Middle frontal gyrus (tissue), 1 donor: ENCODE data around the gene CDKN2C.

ENCODE experiments used
- DNase-seq: peaks from one replicate; pipeline ENCODE4 v3.0.0-alpha.2; 2015; ENCODE audit warnings: low spot score; ENCODE audit errors: extremely low spot score

CDKN2C gene

DNA sequence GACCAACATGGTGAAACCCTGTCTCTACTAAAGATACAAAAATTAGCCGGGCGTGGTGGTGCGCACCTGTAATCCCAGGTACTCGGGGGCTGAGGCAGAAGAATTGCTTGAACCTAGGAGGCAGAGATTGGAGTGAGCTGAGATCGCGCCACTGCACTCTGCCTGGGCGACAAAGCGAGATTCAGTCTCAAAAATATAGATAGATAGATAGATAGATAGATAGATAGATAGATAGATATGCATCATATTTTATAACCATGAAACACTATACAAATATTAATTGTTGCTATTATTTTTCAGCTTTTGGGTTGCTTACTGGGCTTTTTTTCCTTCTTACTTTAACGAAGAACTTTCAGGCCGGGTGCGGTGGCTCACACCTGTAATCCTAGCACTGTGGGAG, 5.2 kb upstream of the CDKN2C start:
- DNase-seq, result no peak

DNA sequence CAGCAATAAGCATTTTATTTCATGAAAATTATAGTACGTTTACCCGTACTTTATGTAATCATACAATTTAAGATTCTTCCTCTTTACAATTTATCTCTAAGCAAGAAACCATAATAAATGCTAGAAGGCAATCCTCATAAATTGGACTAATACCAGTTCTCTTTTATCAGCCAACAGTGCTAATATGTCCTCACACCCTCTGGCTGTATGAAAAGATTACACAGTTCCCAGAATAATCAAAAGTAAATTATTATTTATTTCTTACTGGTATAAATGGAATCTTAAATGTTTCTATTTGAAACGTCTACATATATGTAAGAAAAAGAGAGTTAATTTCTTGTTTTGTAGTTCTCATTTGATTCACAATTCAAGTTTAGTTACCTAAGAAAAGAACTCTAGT, 3.1 kb upstream of the CDKN2C start:
- no peak for DNase-seq

DNA sequence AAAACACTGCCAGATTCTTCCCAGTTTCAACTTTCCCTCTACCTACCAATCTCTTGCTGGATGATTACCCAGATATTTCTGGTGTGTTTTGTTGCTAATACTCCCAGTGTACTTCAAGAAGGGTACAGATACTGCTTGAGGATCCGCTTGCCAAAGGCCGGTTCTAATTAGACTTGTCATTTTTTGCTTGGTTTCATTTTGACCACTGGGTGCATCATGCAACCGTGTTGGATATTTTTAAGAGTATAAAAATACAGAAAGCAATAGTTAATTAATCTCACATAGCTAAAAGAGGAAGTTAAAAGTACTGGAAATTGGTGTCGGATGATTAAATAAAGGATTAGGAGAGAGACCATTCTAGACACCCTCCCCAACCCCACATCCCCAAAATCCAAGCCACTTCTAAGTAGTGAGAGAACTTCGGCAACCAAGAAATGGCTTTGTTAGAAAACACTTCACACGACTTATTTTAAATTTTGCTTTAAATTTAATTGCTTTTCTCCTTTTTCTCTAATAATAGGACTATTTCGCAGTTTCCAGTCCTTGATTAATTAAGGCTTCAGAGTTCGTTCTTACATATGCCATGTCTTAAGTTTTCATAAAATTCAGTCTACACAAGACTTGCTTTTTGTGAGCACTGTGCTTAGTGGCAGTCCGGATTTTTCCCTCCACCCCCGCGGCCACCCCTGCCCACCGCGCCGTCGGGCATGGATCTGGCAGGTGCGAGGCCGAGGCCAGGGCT, 2.5 kb upstream of the CDKN2C start:
- DNase-seq, result no peak

DNA sequence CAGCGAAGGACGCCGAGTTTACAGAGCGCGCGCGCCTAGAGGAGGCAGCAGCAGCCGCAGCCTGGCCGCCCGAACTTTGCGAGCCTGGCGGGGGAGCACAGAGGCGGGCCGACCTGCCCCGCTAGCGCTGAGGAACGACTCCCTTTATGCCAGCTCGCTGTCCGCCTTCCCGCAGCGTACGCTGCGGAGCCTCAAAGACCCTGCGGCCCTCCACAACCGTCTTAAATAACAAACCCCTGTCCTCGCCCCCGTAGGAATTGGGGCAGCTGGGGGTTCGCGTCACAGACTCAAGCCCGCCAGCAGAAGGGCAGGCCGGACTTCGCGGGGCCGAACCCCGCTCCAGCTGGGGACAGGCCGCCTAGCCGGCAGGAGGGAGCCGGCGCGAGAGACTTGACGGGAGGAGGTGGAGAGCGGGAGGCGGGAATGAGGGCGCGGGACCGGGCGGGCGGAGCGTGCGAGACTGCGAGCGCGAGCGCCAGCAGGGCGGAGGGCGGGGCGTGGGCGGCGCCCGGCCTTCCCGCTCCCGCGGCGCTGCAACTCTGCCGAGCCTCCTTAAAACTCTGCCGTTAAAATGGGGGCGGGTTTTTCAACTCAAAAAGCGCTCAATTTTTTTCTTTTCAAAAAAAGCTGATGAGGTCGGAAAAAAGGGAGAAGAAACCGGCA, 1.8 kb upstream of the CDKN2C start:
- DNase-seq, result peak; percentile 83

DNA sequence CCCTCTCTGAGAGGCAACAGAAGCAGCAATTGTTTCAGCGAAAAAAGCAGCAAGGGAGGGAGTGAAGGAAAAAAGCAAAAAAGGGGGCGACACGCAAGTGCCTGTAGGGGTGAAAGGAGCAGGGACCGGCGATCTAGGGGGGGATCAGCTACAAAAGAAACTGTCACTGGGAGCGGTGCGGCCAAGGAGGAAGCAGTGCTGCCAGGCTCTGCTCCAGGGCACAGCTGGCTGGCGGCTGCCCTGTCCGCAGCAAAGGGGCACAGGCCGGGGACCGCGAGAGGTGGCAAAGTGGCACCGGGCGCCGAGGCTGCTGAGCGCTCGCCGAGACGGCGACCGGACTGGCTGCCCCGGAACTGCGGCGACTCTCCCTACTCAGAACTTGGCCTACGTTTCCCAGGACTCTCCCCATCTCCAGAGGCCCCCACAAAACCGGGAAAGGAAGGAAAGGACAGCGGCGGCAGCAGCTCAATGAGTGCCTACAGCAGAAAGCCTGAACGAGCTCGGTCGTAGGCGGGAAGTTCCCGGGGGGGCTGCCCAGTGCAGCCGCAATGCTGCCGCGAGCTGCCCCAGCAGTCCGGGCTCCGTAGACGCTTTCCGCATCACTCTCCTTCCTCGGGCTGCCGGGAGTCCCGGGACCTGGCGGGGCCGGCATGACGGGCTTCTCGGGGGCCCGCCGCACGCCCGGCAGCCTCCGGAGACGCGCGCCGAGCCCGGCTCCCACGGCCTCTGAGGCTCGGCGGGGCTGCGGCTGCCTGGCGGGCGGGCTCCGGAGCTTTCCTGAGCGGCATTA, 1.0 kb upstream of the CDKN2C start:
- DNase-seq, result no peak

DNA sequence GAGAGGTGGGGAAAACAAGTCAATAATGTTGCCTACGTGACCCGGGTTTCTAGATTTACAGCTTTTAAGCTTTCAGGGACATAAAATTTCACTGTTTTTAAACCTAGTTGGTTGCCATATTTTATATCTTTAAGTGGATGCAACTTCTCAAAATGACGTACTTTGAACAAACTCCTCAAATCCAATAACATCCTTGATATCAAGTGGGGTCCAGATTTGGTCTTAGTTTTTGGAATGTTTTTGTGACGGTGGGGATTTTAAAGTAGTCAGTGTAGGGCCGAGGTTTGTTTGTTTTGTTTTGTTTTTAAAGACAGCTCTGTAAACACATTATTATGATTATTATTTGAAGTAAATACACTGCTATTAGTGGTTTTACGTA, 453 bp downstream of the CDKN2C start:
- DNase-seq, result no peak

DNA sequence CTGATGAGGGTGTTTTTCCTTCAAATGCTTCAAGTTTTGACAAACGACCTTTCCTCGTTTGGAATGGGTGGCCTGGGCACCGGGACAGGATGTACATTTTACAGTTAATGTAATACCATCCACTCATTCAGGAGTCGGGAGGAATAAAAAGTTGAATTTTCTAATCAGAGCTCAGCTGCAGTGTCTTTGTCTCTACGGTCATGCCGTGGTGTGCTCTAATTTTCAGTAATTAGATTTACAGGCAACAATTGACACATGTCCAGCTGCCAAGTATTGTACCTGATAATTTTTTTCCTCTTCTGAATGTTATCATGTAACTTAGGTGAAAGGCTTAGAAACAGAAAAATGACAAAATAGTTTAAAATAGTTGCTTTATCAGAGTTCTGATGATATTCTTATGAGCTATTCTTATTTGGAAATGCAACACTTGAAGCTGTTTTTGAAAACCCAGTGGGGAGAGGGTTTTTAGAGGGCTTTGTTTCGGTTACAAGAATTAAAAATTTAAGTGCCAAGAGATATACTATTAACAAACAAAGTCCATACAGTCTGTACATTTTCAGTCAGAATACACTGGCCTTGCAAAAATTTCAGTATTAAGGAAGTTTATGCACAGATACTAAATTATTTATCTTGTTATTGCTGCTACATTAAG, 1.0 kb downstream of the CDKN2C start:
- DNase-seq, result no peak

DNA sequence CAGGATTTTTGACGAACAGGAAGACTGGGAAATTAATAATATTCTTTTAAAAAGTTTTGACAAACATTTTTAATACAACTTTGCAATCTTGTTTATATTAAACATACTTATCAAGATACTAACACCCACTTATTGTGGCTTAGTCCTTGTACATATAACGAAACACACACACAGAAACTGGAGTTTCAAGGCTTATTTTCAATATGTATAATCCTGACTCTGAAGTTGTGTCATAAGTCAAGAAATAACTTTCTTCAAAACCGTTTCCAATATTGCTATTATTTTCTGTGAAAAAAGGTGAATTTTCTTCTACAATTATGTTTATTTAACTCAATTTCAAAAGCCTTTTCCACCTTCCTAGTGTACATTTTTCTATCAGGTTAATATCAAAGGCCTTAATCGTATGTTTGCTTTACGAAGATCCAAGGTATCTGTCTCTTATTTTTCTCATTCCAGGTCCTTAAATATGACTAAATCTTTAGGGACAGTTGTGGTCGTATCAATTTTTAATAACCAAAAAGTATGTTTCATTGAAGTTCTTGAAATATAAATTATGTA, 1.8 kb downstream of the CDKN2C start:
- no peak for DNase-seq

DNA sequence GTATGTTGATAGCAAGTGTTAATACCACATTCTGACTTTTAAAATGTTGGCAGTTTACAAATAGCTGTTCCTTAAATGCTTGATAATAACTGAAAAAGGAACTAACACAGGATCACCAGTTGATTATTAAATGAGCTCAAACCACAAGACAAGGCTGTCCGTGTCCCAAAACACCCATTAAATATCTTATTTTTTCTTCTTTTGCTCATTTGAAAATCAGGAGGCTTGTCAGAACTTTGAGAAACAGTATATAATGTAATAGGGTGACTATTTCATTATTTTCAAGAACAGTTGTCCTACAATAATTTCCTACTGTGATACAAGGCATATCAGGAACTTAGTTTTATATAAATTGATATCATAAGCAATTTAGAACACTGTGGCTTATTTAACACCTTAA, 2.7 kb downstream of the CDKN2C start:
- no peak for DNase-seq

DNA sequence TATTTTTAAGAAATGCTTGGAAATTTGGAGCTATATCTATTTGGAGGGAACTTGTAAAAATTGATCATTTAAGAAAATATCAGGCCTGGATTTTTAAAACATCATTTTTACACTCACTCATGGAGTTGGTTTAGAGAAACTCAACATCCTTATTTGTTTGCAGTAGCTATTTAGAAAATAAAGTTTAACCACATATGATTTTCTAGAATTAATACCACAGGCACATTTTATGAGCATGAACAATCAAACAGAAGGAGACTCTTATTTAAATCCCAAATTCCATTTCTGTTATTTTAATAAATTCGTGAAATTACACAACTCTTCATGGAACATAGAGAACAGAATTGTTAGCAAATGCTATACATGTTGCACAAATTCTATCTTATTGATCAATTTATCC, 3.2 kb downstream of the CDKN2C start:
- no peak for DNase-seq

DNA sequence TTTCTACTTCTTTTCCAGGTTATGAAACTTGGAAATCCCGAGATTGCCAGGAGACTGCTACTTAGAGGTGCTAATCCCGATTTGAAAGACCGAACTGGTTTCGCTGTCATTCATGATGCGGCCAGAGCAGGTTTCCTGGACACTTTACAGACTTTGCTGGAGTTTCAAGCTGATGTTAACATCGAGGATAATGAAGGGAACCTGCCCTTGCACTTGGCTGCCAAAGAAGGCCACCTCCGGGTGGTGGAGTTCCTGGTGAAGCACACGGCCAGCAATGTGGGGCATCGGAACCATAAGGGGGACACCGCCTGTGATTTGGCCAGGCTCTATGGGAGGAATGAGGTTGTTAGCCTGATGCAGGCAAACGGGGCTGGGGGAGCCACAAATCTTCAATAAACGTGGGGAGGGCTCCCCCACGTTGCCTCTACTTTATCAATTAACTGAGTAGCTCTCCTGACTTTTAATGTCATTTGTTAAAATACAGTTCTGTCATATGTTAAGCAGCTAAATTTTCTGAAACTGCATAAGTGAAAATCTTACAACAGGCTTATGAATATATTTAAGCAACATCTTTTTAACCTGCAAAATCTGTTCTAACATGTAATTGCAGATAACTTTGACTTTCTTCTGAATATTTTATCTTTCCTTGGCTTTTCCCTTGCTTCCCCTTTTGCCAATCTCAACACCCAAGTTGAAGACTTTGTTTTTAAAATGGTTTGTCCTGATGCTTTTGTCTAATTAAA, 4.0 kb downstream of the CDKN2C start:
- no peak for DNase-seq

DNA sequence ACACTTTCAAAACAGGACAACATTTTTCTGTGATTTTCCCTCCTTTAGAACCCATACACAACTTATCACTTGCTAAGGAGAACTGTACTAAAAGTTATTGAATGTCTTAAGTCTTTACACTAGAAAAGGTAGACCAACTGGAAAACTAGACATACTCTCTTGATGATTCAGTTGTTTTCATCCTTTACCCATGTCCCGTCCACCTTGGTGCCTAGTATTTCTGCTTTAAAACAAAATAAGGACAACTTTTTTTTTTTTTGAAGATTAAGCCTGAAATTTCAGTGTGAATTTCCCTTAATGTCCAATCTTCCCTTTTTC, 4.5 kb downstream of the CDKN2C start:
- DNase-seq, result no peak

DNA sequence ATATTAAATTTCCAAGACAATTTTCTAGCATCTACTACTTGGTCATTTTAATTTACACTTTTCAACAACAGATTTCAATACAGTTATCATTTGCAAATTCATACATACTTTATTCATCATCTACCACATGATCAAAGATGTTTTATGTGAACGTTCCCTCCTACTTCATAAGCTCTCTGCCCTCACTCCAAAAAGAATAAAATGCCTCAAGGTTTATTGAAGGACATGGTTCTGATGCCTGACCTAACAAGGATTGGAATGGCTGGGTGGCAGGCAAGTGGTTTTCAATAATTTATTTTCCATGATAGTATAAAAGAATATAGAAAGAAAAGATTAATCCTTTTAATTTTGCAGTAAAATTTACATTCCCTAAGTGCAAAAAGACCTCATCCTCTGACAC, 5.4 kb downstream of the CDKN2C start:
- DNase-seq, result no peak

DNA sequence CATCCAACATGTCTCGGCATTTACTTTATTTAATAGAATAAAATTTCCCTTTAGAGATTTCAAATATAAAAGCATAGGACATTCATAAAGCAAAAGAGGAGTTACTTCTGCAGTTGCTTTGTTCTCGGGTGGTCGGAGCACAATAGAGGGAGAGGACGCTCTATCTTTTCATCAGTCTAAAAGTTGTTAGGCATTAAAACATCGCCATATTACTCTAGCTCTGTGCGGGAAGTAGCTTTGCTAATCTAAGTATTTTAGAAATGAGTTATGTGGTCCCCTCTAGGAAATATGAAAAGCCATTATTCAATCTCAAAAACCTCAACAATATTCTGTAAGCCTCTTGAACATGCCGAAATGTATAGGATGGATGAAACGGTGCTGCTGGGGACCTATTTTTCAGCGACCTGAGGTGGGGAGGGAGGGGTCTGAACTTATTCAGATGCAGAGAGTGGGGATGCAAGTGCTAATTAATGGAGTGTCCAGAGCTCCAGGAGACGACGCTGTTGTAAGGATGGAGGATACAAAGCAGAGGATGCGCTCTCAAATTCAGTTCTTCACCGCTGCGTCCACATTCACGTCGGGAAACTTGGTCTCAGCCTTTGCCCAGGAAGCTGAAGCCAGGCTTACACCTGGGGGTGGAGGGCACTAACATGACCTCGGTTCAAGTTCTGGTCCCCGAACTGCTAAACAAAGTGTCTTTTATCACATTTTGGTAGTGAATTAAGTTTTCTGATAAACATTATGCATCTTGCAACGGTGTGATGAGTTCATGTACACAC, 6.3 kb downstream of the CDKN2C start:
- no peak for DNase-seq

DNA sequence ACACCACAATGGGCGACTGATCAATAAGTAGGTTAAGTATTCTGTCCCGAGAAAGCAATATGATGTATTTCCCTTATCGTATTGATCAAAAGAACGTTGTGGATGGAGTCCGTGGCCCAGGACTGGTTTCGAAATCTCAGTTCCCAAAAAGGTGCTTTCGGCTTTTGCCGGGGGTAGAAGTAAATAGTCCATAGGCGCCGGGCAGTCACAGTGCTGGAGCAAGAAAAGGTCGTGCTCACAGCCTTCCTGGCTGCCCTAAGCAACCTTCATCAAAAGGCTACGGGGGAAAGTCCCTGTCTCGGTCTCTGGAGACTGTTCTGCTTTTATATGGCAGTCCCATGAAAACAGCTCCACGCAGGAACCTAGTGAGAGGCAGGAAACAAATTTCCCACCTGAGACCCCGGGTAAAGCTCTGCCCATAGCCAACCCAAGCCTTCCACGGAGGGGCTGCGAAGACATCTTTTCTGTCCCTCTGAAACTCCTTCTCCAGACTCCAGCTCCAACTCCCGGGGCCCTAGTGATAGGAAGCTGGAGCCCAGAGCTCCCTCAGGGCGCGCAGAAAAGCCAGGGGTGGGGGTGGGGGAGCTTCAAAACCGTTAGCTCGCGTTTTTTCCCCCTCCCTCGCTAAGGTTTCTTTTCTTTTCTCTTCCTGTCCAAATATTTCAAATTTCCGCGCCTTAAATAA, 7.0 kb downstream of the CDKN2C start:
- DNase-seq, result no peak

DNA sequence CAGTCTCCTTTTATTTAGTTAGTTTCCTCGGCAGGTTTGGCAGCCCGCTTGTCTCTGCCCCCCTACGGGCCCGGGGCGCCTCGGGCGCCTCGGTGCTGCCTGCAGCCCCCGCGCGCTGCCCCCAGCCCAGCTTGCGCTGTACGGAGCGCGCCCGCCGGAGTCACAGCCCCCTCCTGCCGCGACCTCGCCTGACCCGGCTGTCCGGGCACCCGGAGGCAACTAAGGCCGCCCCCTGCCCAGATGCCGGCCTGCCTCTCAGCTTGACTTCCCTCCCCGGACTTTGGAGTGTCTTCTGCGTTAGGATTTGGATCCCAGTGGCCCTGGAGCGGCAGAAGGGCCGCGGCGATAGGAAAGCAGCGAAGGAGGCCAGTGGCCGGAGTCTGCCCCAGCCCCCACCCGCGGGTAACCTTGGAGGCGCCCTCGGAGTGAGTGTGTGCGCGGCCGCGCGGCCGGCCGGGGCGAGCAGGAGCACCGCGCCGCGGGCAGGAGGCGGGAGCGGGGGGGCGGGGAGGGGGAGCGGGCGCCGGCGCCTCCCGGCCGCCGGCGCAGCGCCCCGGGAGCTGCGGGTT, 7.6 kb downstream of the CDKN2C start:
- DNase-seq, result no peak

DNA sequence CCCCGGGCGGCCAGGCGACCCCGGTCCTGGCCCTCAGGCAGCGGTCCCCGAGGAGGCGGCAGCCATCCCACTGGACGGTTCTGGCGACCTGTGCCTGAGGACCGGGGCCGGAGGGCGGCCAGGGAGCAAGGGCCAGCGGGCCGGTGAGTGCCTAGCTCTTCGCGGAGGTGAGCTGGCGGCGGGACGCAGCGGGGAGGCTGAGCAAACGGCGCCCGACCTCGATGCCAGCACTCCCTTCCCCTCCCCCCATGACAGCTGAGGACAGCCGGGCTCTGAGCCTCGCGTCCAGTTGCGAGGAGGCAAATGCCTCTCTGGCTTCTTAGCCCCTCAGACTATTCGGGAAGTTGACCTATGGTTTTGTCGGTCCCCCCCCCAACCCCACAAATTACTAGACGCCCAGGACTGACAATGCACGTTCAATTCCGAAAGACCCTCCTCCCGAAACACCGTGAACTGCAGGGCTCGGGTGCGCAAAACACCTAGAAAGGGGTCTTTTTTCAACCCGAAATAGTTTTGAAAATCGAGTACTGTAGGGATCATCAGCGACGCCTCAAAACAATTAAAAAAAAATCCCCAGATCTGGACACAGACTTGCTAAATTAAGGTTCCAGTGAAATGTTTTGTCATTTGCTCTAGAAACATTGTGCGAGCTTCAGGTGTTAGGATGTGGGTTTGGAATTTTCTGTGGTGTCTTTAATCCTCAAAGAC, 8.3 kb downstream of the CDKN2C start:
- no peak for DNase-seq

DNA sequence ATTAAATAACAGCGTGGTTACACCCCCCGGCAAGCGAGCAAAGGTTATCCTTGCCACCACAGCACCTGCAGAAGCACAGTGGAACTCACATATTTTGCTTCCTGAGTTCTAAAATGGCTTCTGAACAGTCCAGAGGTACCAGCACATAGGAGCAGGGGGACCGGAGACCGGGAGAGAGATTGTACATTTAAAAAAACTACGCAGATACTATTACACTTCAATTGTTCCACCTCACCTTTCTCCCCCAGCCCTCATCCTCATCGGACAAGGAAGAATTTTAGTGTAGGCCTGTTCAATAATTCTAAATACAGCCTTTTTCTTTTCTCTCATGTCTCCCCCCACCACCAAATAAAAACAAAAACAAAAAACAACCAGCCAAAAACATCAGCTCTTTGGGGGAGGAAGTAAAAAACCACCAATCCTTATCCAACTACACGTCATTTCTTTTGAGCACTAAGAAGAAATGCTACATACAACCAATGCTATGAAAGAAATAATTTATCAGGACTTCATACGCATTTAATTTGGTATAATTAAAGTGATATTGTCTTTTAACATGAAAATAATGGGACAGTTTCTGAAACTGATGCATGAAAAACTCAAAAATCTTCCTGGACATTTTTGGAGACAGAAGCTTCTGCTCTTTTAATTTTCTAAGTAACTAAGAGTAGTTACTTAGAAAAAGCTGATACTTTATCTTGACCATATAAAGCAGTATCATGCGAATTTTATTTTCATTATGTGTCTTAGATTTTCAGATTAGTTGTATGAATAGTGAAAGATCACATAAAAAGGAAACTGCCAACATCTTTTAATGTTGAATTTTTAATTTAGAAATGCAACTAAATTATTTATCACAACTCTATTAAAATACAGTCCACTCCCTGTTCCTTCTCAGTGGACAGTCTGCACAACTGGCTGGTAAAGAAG, 9.1 kb downstream of the CDKN2C start:
- no peak for DNase-seq
